Sciatic nerve (tissue), 2 donors: ENCODE results near the gene TTC24. TPM values are rescaled to one million over a fixed set of nuclear protein-coding genes. Genes with fewer than 3 reads are reported as not detected.
"Not testable (repeated sequence)": the region's sequence is repeated elsewhere in the genome, so short reads cannot be mapped to it uniquely, and the experiment has no call there.

Source experiments
- ATAC-seq: fragments of 200-7000 bp; cut with Tn5 transposase; one replicate; pipeline ENCODE4 v1.9.1; 2020; ENCODE audit warnings: mild to moderate bottlenecking, moderate library complexity
- DNase-seq: peaks from one replicate; pipeline ENCODE4 v3.0.0-alpha.2; 2020; ENCODE audit warnings: low spot score
- intact Hi-C: fragments of 100-400 bp; cut with DNase I; formaldehyde crosslinking; loops from one replicate; pipeline ENCODE4 v1.14.2; 2022
- total RNA-seq: library from RNA; stranded (reverse); fragmentation: NEBNext Ultra II Directional; extraction: Animal tissue kit (Norgen Biotek cat#: 25700); gene quantifications from one replicate; pipeline ENCODE4 v1.2.1, GENCODE V29; 2021
- donor health status: DM: no; HTN: no; CAD: no.
- donor health status: DM: no; HTN: no; CAD: no.

Gene TTC24
- total RNA-seq, 1 donor from 2014 or later, result not detected

DNA sequence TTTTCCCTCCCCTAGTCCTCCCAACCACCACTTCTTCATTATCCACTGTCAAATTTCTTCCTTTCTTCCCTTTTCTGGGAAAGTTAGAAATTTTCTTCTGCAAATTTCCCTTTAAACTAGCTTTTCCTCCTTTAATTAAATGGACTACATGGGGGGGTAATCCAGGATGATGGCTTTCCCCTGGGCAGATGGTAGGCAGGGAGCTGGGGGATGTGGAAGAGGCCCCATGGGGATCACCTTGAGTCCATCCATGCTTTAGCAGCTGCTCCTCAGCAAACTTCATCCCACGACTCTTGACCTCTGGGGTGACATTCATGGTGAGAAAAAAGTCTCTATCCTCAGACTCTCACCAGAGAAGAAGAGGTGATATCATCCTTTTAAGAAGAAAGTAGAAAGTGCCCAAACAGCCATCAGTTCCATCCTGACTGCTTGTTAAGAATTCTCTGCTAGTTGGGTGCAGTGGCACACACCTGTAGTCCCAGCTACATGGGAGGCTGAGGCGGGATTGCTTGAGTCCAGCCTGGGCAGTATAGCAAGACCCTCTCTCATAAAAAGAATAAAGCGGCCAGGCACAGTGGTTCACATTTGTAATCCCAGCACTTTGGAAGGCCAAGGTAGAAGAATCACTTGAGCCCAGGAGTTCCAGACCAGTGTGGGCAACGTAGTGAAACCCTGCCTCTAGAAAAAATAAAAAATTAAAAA lies 19.4 kb downstream of the TTC24 start:
- intact Hi-C loops, result no loop called here
- DNase-seq (no peak), ATAC-seq (no peak)

DNA sequence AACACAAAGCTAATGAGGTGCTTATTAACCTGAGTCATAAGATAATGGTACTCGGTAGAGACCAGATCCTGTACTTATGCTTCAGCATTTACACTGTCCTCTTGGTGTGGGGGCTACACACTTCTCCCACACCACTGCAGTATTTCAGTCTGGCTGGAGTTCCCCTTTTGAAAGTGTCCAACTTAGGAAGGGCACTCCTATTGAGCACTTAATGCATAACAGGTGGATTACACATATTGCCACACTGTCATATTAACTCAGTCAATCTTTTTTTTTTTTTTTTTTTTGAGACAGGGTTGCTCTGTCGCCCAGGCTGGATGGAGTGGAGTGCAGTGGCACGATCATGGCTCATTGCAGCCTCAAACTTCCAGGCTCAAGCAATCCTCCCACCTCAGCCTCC lies 20.3 kb downstream of the TTC24 start:
- DNase-seq (no peak), ATAC-seq (no peak)
- intact Hi-C loops, result loop anchor here (10.0 kb wide), 1 partner anchor 215 kb away; no protein-coding TSS in a partner anchor

DNA sequence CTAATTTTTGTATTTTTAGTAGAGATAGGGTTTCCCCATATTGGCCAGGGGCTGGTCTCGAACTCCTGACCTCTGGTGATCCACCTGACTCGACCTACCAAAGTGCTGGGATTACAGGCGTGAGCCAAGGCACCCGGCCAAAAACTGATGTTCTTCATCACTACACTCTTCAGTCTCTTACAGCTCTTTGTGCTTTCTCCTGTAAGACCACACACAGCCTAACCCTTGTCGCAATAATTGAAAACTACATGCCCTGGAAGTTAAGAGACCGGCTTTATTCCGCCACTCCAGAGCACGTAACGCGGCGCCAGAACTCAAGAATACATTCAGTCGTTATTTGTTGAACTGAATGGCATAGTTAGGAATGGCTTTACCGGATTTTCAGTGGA lies 21.2 kb downstream of the TTC24 start:
- ATAC-seq, result no peak
- intact Hi-C loops, result loop anchor here (10.0 kb wide), 1 partner anchor 216 kb away; no protein-coding TSS in a partner anchor
- no peak for DNase-seq

GRCh38 chr1:156601122-156601830 lies 21.8 kb downstream of the TTC24 start, which contains the start of gene GPATCH4:
Gene GPATCH4, minus strand, starts transcription at chr1:156601479.
- intact Hi-C loops, result loop anchor here (10.0 kb wide), 1 partner anchor 216 kb away; no protein-coding TSS in a partner anchor
- ATAC-seq (peak; percentile 95), DNase-seq (peak; percentile 85)

DNA sequence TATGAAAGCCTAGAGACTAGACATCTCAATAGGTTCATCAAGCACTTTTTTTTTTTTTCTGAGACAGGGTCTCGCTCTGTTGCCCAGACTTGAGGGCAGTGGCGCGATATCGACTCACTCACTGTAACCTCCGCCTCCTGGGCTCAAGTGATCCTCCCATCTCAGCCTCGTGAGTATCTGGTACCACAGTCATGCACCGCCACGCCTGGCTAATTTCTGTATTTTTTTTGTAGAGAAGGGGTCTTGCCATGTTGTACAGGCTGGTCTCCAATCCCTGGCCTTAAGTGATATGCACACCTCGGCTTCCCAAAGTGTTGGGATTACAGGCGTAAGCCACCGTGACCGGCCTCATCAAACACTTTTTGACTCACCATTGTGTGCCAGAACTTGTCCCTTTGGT lies 22.4 kb downstream of the TTC24 start:
- intact Hi-C loops, result loop anchor here (10.0 kb wide), 1 partner anchor 217 kb away; no protein-coding TSS in a partner anchor
- DNase-seq, result no peak
- peak; percentile 2 for ATAC-seq

GRCh38 chr1:156602557-156602993 lies 23.1 kb downstream of the TTC24 start:
- intact Hi-C loops, result loop anchor here (10.0 kb wide), 1 partner anchor 218 kb away; no protein-coding TSS in a partner anchor
- DNase-seq (no peak), ATAC-seq (no peak)

GRCh38 chr1:156607344-156607743 lies 27.8 kb downstream of the TTC24 start:
- ATAC-seq, DNase-seq: not testable (repeated sequence)
- intact Hi-C loops, result loop anchor here (10.0 kb wide), 1 partner anchor 223 kb away; no protein-coding TSS in a partner anchor

DNA sequence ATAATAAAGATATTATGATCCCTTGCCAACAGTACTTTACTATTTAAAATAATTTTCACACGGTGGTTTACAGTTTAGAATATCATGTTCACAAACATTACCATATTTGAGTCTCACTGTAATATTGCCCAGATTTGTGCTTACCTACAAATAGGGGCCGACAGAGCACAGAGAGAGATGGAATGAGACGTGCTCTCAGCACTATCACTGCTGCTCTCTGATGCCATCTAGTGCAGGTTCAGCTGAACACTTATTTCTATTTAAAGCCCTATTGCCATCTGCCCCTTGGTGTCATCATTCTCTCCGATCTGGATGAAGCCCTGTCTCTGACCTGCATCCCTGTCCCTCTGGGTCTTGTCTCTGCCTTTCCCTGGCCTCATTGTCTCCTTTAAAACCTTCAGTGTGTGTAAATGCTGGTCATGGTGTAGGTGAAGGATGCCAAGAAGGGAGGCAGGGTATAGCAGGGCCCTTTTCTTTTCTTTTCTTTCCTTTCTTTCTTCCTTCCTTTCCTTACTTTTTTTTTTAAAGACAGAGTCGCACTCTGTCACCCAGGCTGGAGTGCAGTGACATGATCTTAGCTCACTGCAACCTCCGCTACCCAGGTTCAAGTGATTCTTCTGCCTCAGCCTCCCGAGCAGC lies 28.6 kb downstream of the TTC24 start:
- peak; percentile 93 for ATAC-seq
- DNase-seq, result no peak
- intact Hi-C loops, result loop anchor here (10.0 kb wide), 1 partner anchor 223 kb away; no protein-coding TSS in a partner anchor

GRCh38 chr1:156608981-156609380 lies 29.5 kb downstream of the TTC24 start:
- DNase-seq (no peak), ATAC-seq (no peak)
- intact Hi-C loops, result loop anchor here (10.0 kb wide), 1 partner anchor 224 kb away; no protein-coding TSS in a partner anchor

- intact Hi-C loops, DNase-seq, ATAC-seq: not testable (repeated sequence)
These were observed 30.5 kb downstream of the TTC24 start for GRCh38 chr1:156610072-156610471.

DNA sequence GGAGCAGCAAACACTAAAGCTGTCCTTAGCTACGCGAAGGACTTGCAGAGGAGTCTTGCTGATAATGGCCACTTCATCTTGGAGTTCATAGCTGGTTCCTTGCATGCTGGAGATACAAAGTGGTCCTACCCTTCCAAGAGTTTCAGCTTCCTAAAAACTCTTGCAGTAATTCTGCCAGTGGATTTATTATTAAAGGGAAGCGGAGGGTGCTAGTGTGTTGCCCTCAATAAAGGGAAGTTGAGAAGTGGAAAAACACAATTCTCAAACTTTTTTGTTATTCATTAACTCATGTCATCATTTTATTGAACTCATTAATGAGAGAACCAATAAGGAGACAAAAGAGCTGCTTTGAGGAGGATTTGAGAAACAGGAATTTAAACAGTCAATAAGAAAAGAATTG lies 33.1 kb downstream of the TTC24 start:
- ATAC-seq, result no peak
- intact Hi-C loops, result no loop called here
- DNase-seq, result no peak

DNA sequence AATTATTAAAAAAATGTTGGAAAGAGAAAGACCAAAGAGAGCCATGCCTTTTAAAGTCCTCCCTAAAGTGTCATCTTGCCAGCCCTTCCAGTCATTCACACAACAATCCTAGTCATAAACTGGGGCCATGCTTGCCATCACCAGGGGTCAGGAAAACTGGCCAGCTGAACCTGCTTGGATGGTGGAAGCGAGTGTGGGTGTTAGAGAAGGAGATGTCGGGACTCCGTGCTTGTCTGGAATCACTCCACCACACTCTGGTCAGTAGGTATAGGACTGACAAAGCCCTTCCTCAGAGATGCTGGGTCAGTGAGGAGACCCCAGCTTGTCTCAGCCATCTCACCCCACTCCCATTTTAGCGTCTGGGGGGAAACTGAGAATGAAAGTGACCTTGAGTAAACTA lies 36.4 kb downstream of the TTC24 start:
- ATAC-seq (peak; percentile 13), DNase-seq (no peak)
- intact Hi-C loops, result no loop called here

DNA sequence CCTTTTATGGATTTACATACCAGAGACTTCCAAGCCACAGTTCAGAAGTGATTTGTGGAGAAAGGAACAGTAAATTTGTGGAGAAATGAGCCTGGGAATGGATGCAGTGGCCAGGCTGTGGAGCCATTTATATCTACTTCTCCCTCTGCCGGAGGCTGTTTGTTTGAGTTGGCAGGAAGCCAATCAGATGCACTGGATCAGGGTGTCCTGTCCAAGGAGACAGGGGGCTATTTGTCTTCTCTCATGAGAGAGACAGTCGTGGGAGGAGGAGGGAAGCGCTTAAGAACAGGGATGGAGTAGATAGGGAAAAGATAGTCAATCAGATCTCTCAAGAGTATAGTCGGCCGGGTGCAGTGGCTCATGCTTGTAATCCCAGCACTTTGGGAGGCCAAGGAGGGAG lies 36.9 kb downstream of the TTC24 start:
- ATAC-seq, result peak; percentile 52
- intact Hi-C loops, result no loop called here
- no peak for DNase-seq

- ATAC-seq (no peak), DNase-seq (no peak)
- intact Hi-C loops, result no loop called here
These were observed 39.5 kb downstream of the TTC24 start, which contains the start of gene HAPLN2 for GRCh38 chr1:156618853-156619581. Gene HAPLN2, plus strand, starts transcription at chr1:156619415. Its CDS starts 4,076 bp downstream, at chr1:156623491.

- intact Hi-C loops, result no loop called here
- DNase-seq (no peak), ATAC-seq (no peak)
These were observed 40.0 kb downstream of the TTC24 start for GRCh38 chr1:156619582-156619955.

DNA sequence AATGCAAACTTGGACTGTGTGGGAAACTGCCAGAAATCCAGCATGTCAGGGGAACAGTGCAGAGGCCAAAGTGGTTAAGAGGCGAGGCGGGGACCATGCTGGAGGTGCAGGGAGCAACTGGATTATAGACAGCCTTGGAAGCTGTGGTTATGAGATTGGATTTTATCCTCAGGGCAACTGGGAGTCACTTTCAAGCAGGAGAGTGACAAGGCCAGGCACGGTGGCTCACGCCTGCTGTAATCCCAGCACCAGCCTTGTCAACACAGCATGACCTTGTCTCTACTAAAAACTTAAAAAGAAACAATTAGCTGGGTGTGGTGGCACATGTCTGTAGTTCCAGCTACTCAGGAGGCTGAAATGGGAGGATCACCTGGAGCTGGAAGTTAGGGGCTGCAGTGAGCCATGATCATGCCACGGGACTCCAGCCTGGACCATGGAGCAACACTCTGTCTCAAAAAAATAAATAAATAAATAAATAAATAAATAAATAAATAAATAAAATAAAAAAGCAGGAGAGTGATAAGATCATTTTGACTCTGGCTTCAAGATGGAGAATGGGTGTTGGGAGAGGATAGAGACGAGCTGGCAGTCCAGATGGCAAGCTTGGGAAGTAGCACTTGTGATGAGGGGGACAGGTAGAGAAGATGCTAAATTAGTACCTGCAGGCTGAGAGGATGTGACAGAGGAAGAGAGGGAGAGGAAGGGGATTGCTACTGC lies 43.2 kb downstream of the TTC24 start:
- ATAC-seq, result no peak
- no peak for DNase-seq
- intact Hi-C loops, result no loop called here

DNA sequence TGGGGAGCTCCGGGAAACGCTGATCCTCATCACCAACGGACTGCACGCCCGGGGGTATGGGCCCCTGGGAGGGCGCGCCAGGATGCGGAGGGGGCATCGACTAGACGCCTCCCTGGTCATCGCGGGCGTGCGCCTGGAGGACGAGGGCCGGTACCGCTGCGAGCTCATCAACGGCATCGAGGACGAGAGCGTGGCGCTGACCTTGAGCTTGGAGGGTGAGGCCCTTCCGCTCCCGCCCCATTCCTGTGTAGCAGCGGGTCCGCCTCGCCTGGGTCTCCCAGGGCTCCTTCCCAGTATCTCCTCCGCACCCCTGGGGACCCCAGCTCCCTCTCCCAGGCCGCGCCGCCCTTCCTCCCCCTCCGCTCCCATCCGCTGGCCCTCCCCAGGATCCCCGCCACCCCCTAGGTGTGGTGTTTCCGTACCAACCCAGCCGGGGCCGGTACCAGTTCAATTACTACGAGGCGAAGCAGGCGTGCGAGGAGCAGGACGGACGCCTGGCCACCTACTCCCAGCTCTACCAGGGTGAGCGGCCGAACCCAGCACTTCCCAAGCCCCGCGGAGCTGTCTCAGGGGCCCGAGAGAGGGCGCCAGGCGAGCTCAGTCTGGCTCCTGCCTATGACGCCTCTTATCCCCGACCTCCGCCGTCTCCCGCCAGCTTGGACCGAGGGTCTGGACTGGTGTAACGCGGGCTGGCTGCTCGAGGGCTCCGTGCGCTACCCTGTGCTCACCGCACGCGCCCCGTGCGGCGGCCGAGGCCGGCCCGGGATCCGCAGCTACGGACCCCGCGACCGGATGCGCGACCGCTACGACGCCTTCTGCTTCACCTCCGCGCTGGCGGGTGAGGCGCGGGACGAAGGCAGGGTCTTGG lies 44.7 kb downstream of the TTC24 start:
- DNase-seq, result peak; percentile 67
- ATAC-seq, result peak; percentile 59
- intact Hi-C loops, result no loop called here
